H1 (cell line): Measurements from ENCODE around the gene GEMIN7. TPM values are rescaled to one million over a fixed set of nuclear protein-coding genes. Genes with fewer than 3 reads are reported as not detected.

ENCODE experiments used
- CTCF ChIA-PET: fragments of 300-600 bp; sonication (Branson Sonifier 250); formaldehyde crosslinking; loops from one replicate; lab custom pipeline; 2021; ENCODE audit not compliant: partially characterized antibody; lab: Charles Lee
- POLR2A ChIA-PET: fragments of 300-600 bp; sonication (Branson Sonifier 250); formaldehyde crosslinking; loops from one replicate; lab custom pipeline; 2021; ENCODE audit warnings: inconsistent platforms; ENCODE audit not compliant: partially characterized antibody; lab: Charles Lee
- DNase-seq, 2 experiments: peaks; one replicate each; pipeline versions ENCODE4 v3.0.0 to v3.0.0-alpha.2; 2010 to 2022; ENCODE audit warnings: low spot score in 2 of 2, low read depth in 1 of 2, mixed read lengths in 1 of 2
- FAIRE-seq: peaks from 2 replicates; lab custom pipeline; 2011; peaks lifted over from hg19 to GRCh38; lab: Jason Lieb, UNC
- H2AFZ ChIP-seq: 2 replicates; pipeline ENCODE4 v1.8.1; 2012; ENCODE audit warnings: low read length, inconsistent platforms
- H2AK5ac ChIP-seq: 2 replicates; pipeline ENCODE4 v1.6.1; 2013; ENCODE audit warnings: low read depth, low read length
- H2BK120ac ChIP-seq: replicated peaks from 2 replicates; pipeline ENCODE3; 2013; ENCODE audit warnings: low read depth, low read length, inconsistent platforms
- H2BK12ac ChIP-seq: 2 replicates; pipeline ENCODE4 v1.6.1; 2013; ENCODE audit warnings: low read depth, low read length
- H2BK15ac ChIP-seq: 2 replicates; pipeline ENCODE4 v1.6.1; 2013; ENCODE audit warnings: low read length
- H2BK20ac ChIP-seq: 2 replicates; pipeline ENCODE4 v1.6.1; 2013; ENCODE audit warnings: low read length
- H2BK5ac ChIP-seq: 2 replicates; pipeline ENCODE4 v1.6.1; 2013; ENCODE audit warnings: low read depth, low read length
- H3K14ac ChIP-seq: 2 replicates; pipeline ENCODE4 v1.6.1; 2013; ENCODE audit warnings: inconsistent platforms; ENCODE audit not compliant: insufficient read length
- H3K18ac ChIP-seq: 2 replicates; pipeline ENCODE4 v1.6.1; 2013; ENCODE audit warnings: low read length; ENCODE audit errors: extremely low read depth
- H3K23ac ChIP-seq: 2 replicates; pipeline ENCODE4 v1.6.1; 2013; ENCODE audit warnings: inconsistent platforms; ENCODE audit not compliant: insufficient read length
- H3K23me2 ChIP-seq: 2 replicates; pipeline ENCODE4 v1.6.1; 2013; ENCODE audit warnings: low read depth, low read length
- H3K27ac ChIP-seq: 2 replicates; pipeline ENCODE4 v1.6.1; 2011; ENCODE audit warnings: low read depth, low read length, inconsistent platforms
- H3K27me3 ChIP-seq, 4 experiments: replicated peaks in 1 of 4; 1 replicate in 1 of 4; 2 replicates in 3 of 4; pipeline versions ENCODE4 v1.6.1 to v1.8.1; 2011 to 2013; ENCODE audit warnings: low read length in 3 of 4, mild to moderate bottlenecking in 3 of 4, inconsistent platforms in 2 of 4, mixed read lengths in 2 of 4, moderate library complexity in 1 of 4; ENCODE audit not compliant: control insufficient read depth in 3 of 4, insufficient read depth in 3 of 4; ENCODE audit errors: extremely low read depth in 1 of 4
- H3K36me3 ChIP-seq, 4 experiments: 2 replicates each; pipeline versions ENCODE4 v1.6.1 to v1.8.1; 2011 to 2013; ENCODE audit warnings: mild to moderate bottlenecking in 4 of 4, low read length in 3 of 4, moderate library complexity in 2 of 4, control low read depth in 1 of 4, inconsistent platforms in 1 of 4; ENCODE audit not compliant: insufficient read depth in 4 of 4, control insufficient read depth in 2 of 4
- H3K4ac ChIP-seq: replicated peaks from 2 replicates; pipeline ENCODE3; 2013; ENCODE audit warnings: low read length, low read depth, mixed read lengths, inconsistent platforms; ENCODE audit not compliant: insufficient read length
- H3K4me1 ChIP-seq, 4 experiments: replicated peaks in 1 of 4; 1 replicate in 1 of 4; 2 replicates in 3 of 4; pipeline versions ENCODE4 v1.6.1 to v1.8.1; 2011 to 2013; ENCODE audit warnings: low read length in 3 of 4, inconsistent platforms in 2 of 4, mixed read lengths in 1 of 4; ENCODE audit not compliant: insufficient read depth in 4 of 4, control insufficient read depth in 3 of 4
- H3K4me2 ChIP-seq, 2 experiments: 2 replicates each; pipeline versions ENCODE4 v1.6.1 to v1.8.1; 2011 to 2013; ENCODE audit warnings: low read depth in 2 of 2, low read length in 2 of 2, control low read depth in 1 of 2, inconsistent platforms in 1 of 2, mild to moderate bottlenecking in 1 of 2; ENCODE audit not compliant: insufficient read depth in 1 of 2
- H3K4me3 ChIP-seq, 4 experiments: fragments of 200-600, 300-600 bp in 1 of 4; sonication (generic), shearing (Covaris generic), sonication (Bioruptor Twin) in 1 of 4; 2 replicates each; pipeline versions ENCODE4 v1.5.1 to v1.8.1; 2011 to 2016; ENCODE audit warnings: low read length in 4 of 4, low read depth in 3 of 4, control low read depth in 2 of 4, inconsistent platforms in 2 of 4, mild to moderate bottlenecking in 2 of 4, mixed read lengths in 1 of 4, moderate library complexity in 1 of 4; ENCODE audit not compliant: insufficient read depth in 2 of 4; ENCODE audit errors: extremely low read depth in 1 of 4
- H3K56ac ChIP-seq: replicated peaks from 2 replicates; pipeline ENCODE3; 2013; ENCODE audit warnings: low read depth, mild to moderate bottlenecking, mixed read lengths, low read length, inconsistent platforms; ENCODE audit not compliant: insufficient read length
- H3K79me1 ChIP-seq: 2 replicates; pipeline ENCODE4 v1.6.1; 2013; ENCODE audit warnings: low read depth, low read length, control low read depth
- H3K79me2 ChIP-seq, 2 experiments: 2 replicates each; pipeline versions ENCODE4 v1.6.1 to v1.8.1; 2012 to 2013; ENCODE audit warnings: low read length in 2 of 2, mild to moderate bottlenecking in 2 of 2, inconsistent platforms in 1 of 2; ENCODE audit not compliant: insufficient read depth in 2 of 2, control insufficient read depth in 1 of 2
- H3K9ac ChIP-seq, 4 experiments: replicated peaks in 1 of 4; 1 replicate in 1 of 4; 2 replicates in 3 of 4; pipeline versions ENCODE4 v1.6.1 to v1.8.1; 2011 to 2013; ENCODE audit warnings: low read depth in 3 of 4, low read length in 3 of 4, control low read depth in 2 of 4, mild to moderate bottlenecking in 2 of 4, moderate library complexity in 2 of 4, inconsistent platforms in 1 of 4; ENCODE audit errors: extremely low read depth in 1 of 4
- H3K9me3 ChIP-seq, 2 experiments: 2 replicates each; pipeline versions ENCODE4 v1.6.1 to v1.8.1; 2012 to 2013; ENCODE audit warnings: mild to moderate bottlenecking in 2 of 2, moderate library complexity in 2 of 2, control low read depth in 1 of 2, inconsistent platforms in 1 of 2, low read depth in 1 of 2, low read length in 1 of 2, mixed read lengths in 1 of 2; ENCODE audit not compliant: insufficient read depth in 2 of 2
- H4K20me1 ChIP-seq, 2 experiments: replicated peaks in 1 of 2; 2 replicates each; pipeline versions ENCODE3 to v1.8.1; 2011 to 2013; ENCODE audit warnings: inconsistent platforms in 2 of 2, low read length in 2 of 2, mild to moderate bottlenecking in 1 of 2; ENCODE audit not compliant: insufficient read depth in 2 of 2, control insufficient read depth in 1 of 2
- H4K5ac ChIP-seq: 2 replicates; pipeline ENCODE4 v1.6.1; 2013; ENCODE audit warnings: low read length, low read depth, mixed read lengths, inconsistent platforms; ENCODE audit not compliant: insufficient read length
- H4K8ac ChIP-seq: 2 replicates; pipeline ENCODE4 v1.8.0; 2013; ENCODE audit warnings: mild to moderate bottlenecking, moderate library complexity, low read length, inconsistent platforms; ENCODE audit not compliant: insufficient read depth; ENCODE audit errors: extremely low read depth
- H4K91ac ChIP-seq: replicated peaks from 2 replicates; pipeline ENCODE3; 2013; ENCODE audit warnings: low read length, mixed read lengths, inconsistent platforms; ENCODE audit not compliant: insufficient read length
- BRCA1 ChIP-seq: IDR thresholded peaks from 2 replicates; pipeline ENCODE4 v1.6.1; 2012; ENCODE audit warnings: low read depth, low read length, improper control_type of control experiment
- CBX8 ChIP-seq: fragments of 300-800, 300-1000 bp; sonication (generic); IDR thresholded peaks from 2 replicates; pipeline ENCODE4 v1.7.1; 2016; ENCODE audit warnings: low read depth, low read length, borderline replicate concordance
- CTBP2 ChIP-seq: IDR thresholded peaks from 2 replicates; pipeline ENCODE4 v1.7.0; 2011; ENCODE audit warnings: borderline replicate concordance, mild to moderate bottlenecking, moderate library complexity, mixed read lengths, low read length; ENCODE audit not compliant: insufficient read depth, insufficient read length
- GABPA ChIP-seq: IDR thresholded peaks from 2 replicates; pipeline ENCODE4 v1.6.1; 2011; ENCODE audit warnings: mild to moderate bottlenecking, low read length, moderate library complexity, borderline replicate concordance; ENCODE audit not compliant: insufficient read depth
- JUN ChIP-seq: IDR thresholded peaks from 2 replicates; pipeline ENCODE4 v1.6.1; 2011; ENCODE audit warnings: low read depth, mild to moderate bottlenecking, improper control_type of control experiment, low read length
- NRF1 ChIP-seq: IDR thresholded peaks from 2 replicates; pipeline ENCODE4 v1.6.1; 2011; ENCODE audit warnings: mild to moderate bottlenecking, low read depth, low read length, improper control_type of control experiment
- PHF8 ChIP-seq: fragments of 200-600 bp; sonication (generic); conservative IDR thresholded peaks from 2 replicates; pipeline ENCODE4 v1.7.1; 2012; ENCODE audit warnings: low read depth, mild to moderate bottlenecking, inconsistent platforms, low read length, moderate library complexity
- POU5F1 ChIP-seq: IDR thresholded peaks from 2 replicates; pipeline ENCODE4 v1.6.1; 2011; ENCODE audit warnings: low read depth, mild to moderate bottlenecking, low read length, moderate library complexity
- RAD21 ChIP-seq, 2 experiments: IDR thresholded peaks in 1 of 2; conservative IDR thresholded peaks in 1 of 2; 2 replicates each; pipeline ENCODE4 v1.6.1; 2011; ENCODE audit warnings: low read depth in 2 of 2, low read length in 2 of 2, improper control_type of control experiment in 1 of 2, inconsistent platforms in 1 of 2, mild to moderate bottlenecking in 1 of 2, moderate library complexity in 1 of 2
- RNF2 ChIP-seq: fragments of 200-900, 300-1000 bp; sonication (generic); IDR thresholded peaks from 2 replicates; pipeline ENCODE4 v1.7.1; 2016; ENCODE audit warnings: borderline replicate concordance, low read depth, mild to moderate bottlenecking, antibody characterized with exemption, low read length; ENCODE audit not compliant: poor library complexity, severe bottlenecking; ENCODE audit errors: missing control alignments
- SUZ12 ChIP-seq: fragments of 200-600 bp; sonication (generic); IDR thresholded peaks from 2 replicates; pipeline ENCODE4 v1.6.1; 2012; ENCODE audit warnings: mild to moderate bottlenecking, inconsistent platforms, low read length, moderate library complexity, mixed read lengths
- ZNF274 ChIP-seq: IDR thresholded peaks from 2 replicates; pipeline ENCODE4 v1.7.0; 2012; ENCODE audit warnings: low read length, borderline replicate concordance; ENCODE audit errors: extremely low read depth
- WGBS, 2 experiments: shearing (Covaris generic) in 1 of 2; methylation state at CpG; one replicate each; pipeline versions ENCODE4 v1.1.6 to v1.1.7; 2013 to 2015; ENCODE audit warnings: low lambda C conversion rate in 2 of 2, mixed read lengths in 2 of 2, inconsistent platforms in 1 of 2, low coverage in 1 of 2, missing lambda C conversion rate in 1 of 2; ENCODE audit not compliant: insufficient replicate concordance in 2 of 2, insufficient coverage in 1 of 2, insufficient read length in 1 of 2; ENCODE audit errors: extremely low coverage in 1 of 2, missing lambda C conversion rate in 1 of 2; 5-methylcytosine and 5-hydroxymethylcytosine counted together
- polyA plus RNA-seq, 7 experiments: library from polyadenylated mRNA; depleted of rRNA in 3 of 7; stranded (reverse) in 5 of 7; unstranded in 2 of 7; fragments of >200 nt in 5 of 7; fragments of 200-250 nt in 2 of 7; gene quantifications; 1 replicate in 5 of 7; 2 replicates in 1 of 7; 4 replicates in 1 of 7; pipeline versions ENCODE4 v1.2.1 to v1.2.3, GENCODE V29; 2011 to 2013; ENCODE audit warnings: missing spikeins in 2 of 7, mixed read lengths in 2 of 7
- total RNA-seq: library from RNA; stranded (reverse); fragmentation: NEBNext Ultra II Directional; extraction: Animal tissue kit (Norgen Biotek cat#: 25700); gene quantifications from 2 replicates; pipeline ENCODE4 v1.2.1, GENCODE V29; 2021

GEMIN7 gene
- total and polyA plus RNA-seq, 2 of the 8 experiments (the other 6 are each of a cell fraction or from before 2014, with no cell fraction given) = 48.0 to 91.6 TPM

DNA sequence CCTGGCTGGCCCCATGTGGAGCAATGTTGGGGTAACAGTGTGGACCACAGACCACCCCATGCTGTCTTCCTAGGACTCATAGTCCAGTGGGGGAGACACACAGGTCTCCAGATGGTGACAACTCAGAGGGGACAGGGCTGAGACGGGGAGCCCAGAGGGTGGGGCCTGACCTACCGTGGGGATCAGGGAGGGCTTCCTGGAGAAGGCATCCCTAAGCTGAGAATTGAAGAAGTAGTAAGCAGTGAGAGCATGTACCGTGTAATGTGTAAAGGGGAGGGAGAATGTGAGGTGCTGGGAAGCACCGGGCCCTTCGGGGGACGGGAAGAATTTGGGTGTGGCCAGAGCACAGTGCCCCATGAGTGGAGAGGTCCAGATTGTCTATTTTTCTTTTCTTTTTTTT is 45.0 kb downstream of the GEMIN7 start:
- H3K18ac ChIP-seq = no peak overlapping the region
- H2BK5ac ChIP-seq = no peak overlapping the region
- H3K23me2 ChIP-seq = no peaks in the 10 kb centered on the region
- ChIA-PET POLR2A (interaction anchor here (1.3 to 4.3 kb wide), 4 partner anchors 13 to 34 kb away, joined by 3 to 21 read pairs (median 8); partner anchors contain the start of gene PPP1R37), CTCF (interaction anchor here (0.9 to 6.1 kb wide), 9 partner anchors 11 to 37 kb away, joined by 3 to 73 read pairs (median 24); partner anchors contain the start of gene PPP1R37)
- H3K36me3 ChIP-seq = no peaks in the 10 kb centered on the region
- H3K27me3 ChIP-seq = no peaks in the 10 kb centered on the region
- no peak overlapping the region for H3K23ac ChIP-seq
- no peak overlapping the region for H2AFZ ChIP-seq
- WGBS, 2 experiments = 86% methylated on average over 6 of the region's 6 CpGs; no CpG with 5 or more reads in 1 of the 2 experiments
- no peak overlapping the region for H3K9ac ChIP-seq
- no peaks in the 10 kb centered on the region for H3K9me3 ChIP-seq
- no peak overlapping the region; the same call in 1 of the 2 replicates for H4K8ac ChIP-seq
- H2BK15ac ChIP-seq = no peak overlapping the region
- H4K5ac ChIP-seq = no peak overlapping the region
- no peak overlapping the region for H2BK12ac ChIP-seq
- peaks cover 30% of the 10 kb centered on the region for H3K79me1 ChIP-seq
- FAIRE-seq = no peak
- H4K91ac ChIP-seq = no peak overlapping the region
- H3K27ac ChIP-seq = no peak overlapping the region
- no peak overlapping the region for H2BK120ac ChIP-seq
- no peak overlapping the region for H3K4me3 ChIP-seq
- no peak overlapping the region for H3K4me2 ChIP-seq
- no peak overlapping the region for H2BK20ac ChIP-seq
- no peak overlapping the region for H2AK5ac ChIP-seq
- no peak overlapping the region for H3K14ac ChIP-seq
- peaks cover 0 to 67% of the 10 kb centered on the region in 2 experiments; a peak in 2 of 4 replicates for H3K79me2 ChIP-seq
- no peak overlapping the region for H3K4ac ChIP-seq
- no peak for DNase-seq
- H3K4me1 ChIP-seq = peaks cover 0 to 2% (median 0%) of the 10 kb centered on the region in 4 experiments; a peak in 4 of 7 replicates
- H4K20me1 ChIP-seq = peaks cover 16 to 43% of the 10 kb centered on the region in 2 experiments
- no peak overlapping the region for H3K56ac ChIP-seq
- no peak for TF ChIP-seq ZNF274
- no peak for TF ChIP-seq RNF2
- no peak for TF ChIP-seq NRF1
- no peak for TF ChIP-seq POU5F1
- no peak for TF ChIP-seq PHF8
- no peak for TF ChIP-seq GABPA
- no peak for TF ChIP-seq SUZ12
- no peak for TF ChIP-seq BRCA1
- TF ChIP-seq CBX8 = no peak
- TF ChIP-seq RAD21 (IDR thresholded peaks at IDR 0.05 in 1 of 2, conservative IDR thresholded peaks at IDR 0.05 in 1 of 2; ENCODE audit: low read depth in 2 of 2, low read length in 2 of 2) = no peak
- no peak for TF ChIP-seq JUN
- TF ChIP-seq CTBP2 = no peak
